HepG2 (cell line): ENCODE results near the gene EHD1.

Source experiments
- ELF1 ChIP-seq: sonication (generic); formaldehyde crosslinking; IDR thresholded peaks from 2 replicates; pipeline ENCODE4 v1.4.0; 2020; ENCODE audit warnings: missing genetic modification reagents
- JUNB ChIP-seq: sonication (generic); formaldehyde crosslinking; IDR thresholded peaks from 2 replicates; pipeline ENCODE4 v1.8.0; 2022; ENCODE audit warnings: missing genetic modification reagents, mild to moderate bottlenecking, borderline replicate concordance
- SIN3A ChIP-seq: IDR thresholded peaks from 2 replicates; pipeline ENCODE4 v1.6.1; 2011; ENCODE audit warnings: low read depth, mild to moderate bottlenecking, control low read depth, low read length, borderline replicate concordance
- YY1 ChIP-seq: IDR thresholded peaks from 2 replicates; pipeline ENCODE4 v1.6.1; 2011; ENCODE audit warnings: low read length, low read depth, moderate library complexity, mild to moderate bottlenecking; ENCODE audit not compliant: insufficient read depth, insufficient replicate concordance
- TF ChIP-seq, protein P1 (sequence below): sonication (generic); formaldehyde crosslinking; IDR thresholded peaks from 2 replicates; pipeline ENCODE4 v1.4.0; 2020; ENCODE audit warnings: missing genetic modification reagents; ENCODE audit errors: not compliant biosample characterization

DNA sequence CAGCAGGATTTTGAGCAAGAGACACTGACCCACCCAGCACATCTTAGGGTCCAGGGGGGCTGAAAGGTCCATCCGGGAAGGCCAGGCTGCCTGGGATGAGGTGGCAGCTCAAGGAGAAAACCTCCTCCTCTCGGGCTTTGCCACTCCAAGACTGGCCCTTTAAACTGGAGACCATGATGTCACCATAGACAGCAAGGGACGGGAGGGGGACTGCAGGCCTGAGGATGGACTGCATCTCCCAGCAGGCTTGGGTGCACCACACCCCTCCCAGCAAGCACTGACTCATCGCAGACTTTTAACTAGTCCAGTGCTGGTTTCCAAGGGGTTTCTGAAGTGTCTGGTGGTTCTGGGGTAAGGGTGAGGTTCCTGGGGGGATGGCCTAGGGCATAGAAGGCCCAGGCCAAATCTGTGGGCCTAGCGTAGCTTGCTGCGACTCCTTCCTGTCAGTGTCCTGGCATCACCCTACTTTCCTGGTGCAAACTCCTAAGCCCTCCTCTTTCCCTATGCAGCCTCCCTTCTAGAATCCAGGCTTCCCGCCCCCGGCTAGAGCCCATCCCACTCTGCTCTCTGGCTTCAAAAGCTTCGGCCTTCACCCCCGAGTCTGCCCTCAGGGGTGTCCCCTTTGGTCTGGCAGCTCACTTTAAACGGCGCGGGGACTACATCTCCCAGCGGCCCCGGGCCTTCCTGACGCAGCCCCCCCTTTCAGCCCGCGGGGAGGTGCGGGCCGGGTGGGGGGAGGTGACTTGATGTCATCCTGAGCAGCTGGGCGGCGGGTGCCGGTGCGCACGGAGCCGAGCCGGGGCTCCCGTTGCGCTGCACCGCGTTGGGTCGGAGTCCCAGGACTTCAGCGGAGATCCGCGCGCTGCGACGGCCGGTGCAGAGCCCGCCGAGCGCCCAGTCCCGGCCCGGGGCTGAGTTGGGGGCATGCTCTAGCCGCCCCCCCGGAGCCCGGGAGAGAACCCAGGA, 45.8 kb upstream of the EHD1 start, which contains the start of gene PPP2R5B:
- peak; percentile 87; the same call in 1 of the 2 replicates for TF ChIP-seq SIN3A
- TF ChIP-seq ELF1 (CRISPR knock-in tag), result peak; percentile 83
- TF ChIP-seq YY1, result peak; percentile 37
- TF ChIP-seq, protein P1, sequence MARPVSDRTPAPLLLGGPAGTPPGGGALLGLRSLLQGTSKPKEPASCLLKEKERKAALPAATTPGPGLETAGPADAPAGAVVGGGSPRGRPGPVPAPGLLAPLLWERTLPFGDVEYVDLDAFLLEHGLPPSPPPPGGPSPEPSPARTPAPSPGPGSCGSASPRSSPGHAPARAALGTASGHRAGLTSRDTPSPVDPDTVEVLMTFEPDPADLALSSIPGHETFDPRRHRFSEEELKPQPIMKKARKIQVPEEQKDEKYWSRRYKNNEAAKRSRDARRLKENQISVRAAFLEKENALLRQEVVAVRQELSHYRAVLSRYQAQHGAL, result no peak
- no peak; the same call in 1 of the 2 replicates for TF ChIP-seq JUNB
